Measurements from ENCODE around the gene SRPRB.
A peak's percentile ranks its signal among the peaks of the same experiment; 100 is the strongest.

The SRPRB gene

GRCh38 chr3:133841196-133841595 is 35.6 kb downstream of the SRPRB start:
- Histone ChIP-seq H2BK12ac (ENCODE audit: low read length) (no peak overlapping the region), H4K91ac (ENCODE audit: low read depth, low read length, poor library complexity) (no peak overlapping the region), H3K27me3 (ENCODE audit: control insufficient read depth in 3 of 3, insufficient read depth in 3 of 3, low read depth in 1 of 3, low read length in 3 of 3) (peaks cover 0 to 4% (median 0%) of the 10 kb centered on the region in 3 experiments), H3K9me3 (replicated peaks in 1 of 2; ENCODE audit: control insufficient read depth in 2 of 2, insufficient read depth in 1 of 2, low read depth in 1 of 2, low read length in 2 of 2) (peaks cover 0 to 2% of the 10 kb centered on the region in 2 donors), H2BK15ac (ENCODE audit: low read length) (no peak overlapping the region), H3K27ac (replicated peaks; ENCODE audit: low read length) (no peak overlapping the region), H4K8ac (ENCODE audit: low read depth, low read length) (no peak overlapping the region), H3K18ac (ENCODE audit: low read length) (no peak overlapping the region), H3K9ac (ENCODE audit: low read depth, low read length, poor library complexity) (peak overlapping the region; percentile 12), H2AFZ (ENCODE audit: low read length) (no peak overlapping the region), H3K4me1 (ENCODE audit: control insufficient read depth in 2 of 2, insufficient read depth in 1 of 2, low read depth in 1 of 2, low read length in 2 of 2) (peaks cover 0 to 2% of the 10 kb centered on the region in 2 donors), H2BK120ac (ENCODE audit: low read depth, low read length) (no peak overlapping the region), H3K4ac (ENCODE audit: low read length) (no peak overlapping the region), H2AK5ac (ENCODE audit: low read depth, low read length) (no peak overlapping the region), H3K4me2 (ENCODE audit: insufficient read depth, low read length, poor library complexity, severe bottlenecking) (no peak overlapping the region), H3K4me3 (ENCODE audit: low read length in 2 of 2) (no peak overlapping the region), H3K36me3 (replicated peaks in 1 of 2; ENCODE audit: control insufficient read depth in 2 of 2, insufficient read depth in 2 of 2, low read length in 2 of 2) (peaks cover 0 to 12% of the 10 kb centered on the region in 2 donors), H3K14ac (ENCODE audit: low read length) (peak overlapping the region; percentile 43), H3K23ac (ENCODE audit: low read depth, low read length, poor library complexity) (peak overlapping the region; percentile 1), H2BK5ac (ENCODE audit: low read length) (no peak overlapping the region), H3K79me1 (ENCODE audit: low read depth, low read length) (no peaks in the 10 kb centered on the region)
- no peak for DNase-seq (ENCODE audit: low spot score)
- no CpG with 5 or more reads among the region's 8 CpGs for WGBS, 2 donors (ENCODE audit: extremely low coverage in 2 of 2, insufficient read length in 2 of 2, insufficient replicate concordance in 1 of 2)

GRCh38 chr3:133842158-133842557 is 36.5 kb downstream of the SRPRB start:
- Histone ChIP-seq H2BK12ac (ENCODE audit: low read length) (no peak overlapping the region), H2AFZ (ENCODE audit: low read length) (no peak overlapping the region), H2AK5ac (ENCODE audit: low read depth, low read length) (no peak overlapping the region), H4K8ac (ENCODE audit: low read depth, low read length) (no peak overlapping the region), H3K4me1 (ENCODE audit: control insufficient read depth in 2 of 2, insufficient read depth in 1 of 2, low read depth in 1 of 2, low read length in 2 of 2) (peaks cover 0 to 2% of the 10 kb centered on the region in 2 donors), H3K27ac (replicated peaks; ENCODE audit: low read length) (no peak overlapping the region), H2BK120ac (ENCODE audit: low read depth, low read length) (no peak overlapping the region), H3K79me1 (ENCODE audit: low read depth, low read length) (no peaks in the 10 kb centered on the region), H3K14ac (ENCODE audit: low read length) (peak overlapping the region; percentile 31), H3K36me3 (replicated peaks in 1 of 2; ENCODE audit: control insufficient read depth in 2 of 2, insufficient read depth in 2 of 2, low read length in 2 of 2) (peaks cover 0 to 11% of the 10 kb centered on the region in 2 donors), H3K9me3 (replicated peaks in 1 of 2; ENCODE audit: control insufficient read depth in 2 of 2, insufficient read depth in 1 of 2, low read depth in 1 of 2, low read length in 2 of 2) (peaks cover 0 to 2% of the 10 kb centered on the region in 2 donors), H3K4me3 (ENCODE audit: low read length in 2 of 2) (no peak overlapping the region), H3K18ac (ENCODE audit: low read length) (no peak overlapping the region), H3K4ac (ENCODE audit: low read length) (no peak overlapping the region), H4K91ac (ENCODE audit: low read depth, low read length, poor library complexity) (no peak overlapping the region), H2BK5ac (ENCODE audit: low read length) (no peak overlapping the region), H3K4me2 (ENCODE audit: insufficient read depth, low read length, poor library complexity, severe bottlenecking) (no peak overlapping the region), H3K23ac (ENCODE audit: low read depth, low read length, poor library complexity) (peak overlapping the region; percentile 86), H3K27me3 (ENCODE audit: control insufficient read depth in 3 of 3, insufficient read depth in 3 of 3, low read depth in 1 of 3, low read length in 3 of 3) (peaks cover 0 to 4% (median 0%) of the 10 kb centered on the region in 3 experiments), H2BK15ac (ENCODE audit: low read length) (no peak overlapping the region), H3K9ac (ENCODE audit: low read depth, low read length, poor library complexity) (peak overlapping the region; percentile 51)
- no peak for DNase-seq (ENCODE audit: low spot score)
- WGBS, 2 donors (ENCODE audit: extremely low coverage in 2 of 2, insufficient read length in 2 of 2, insufficient replicate concordance in 1 of 2): no CpG with 5 or more reads among the region's 4 CpGs

DNA sequence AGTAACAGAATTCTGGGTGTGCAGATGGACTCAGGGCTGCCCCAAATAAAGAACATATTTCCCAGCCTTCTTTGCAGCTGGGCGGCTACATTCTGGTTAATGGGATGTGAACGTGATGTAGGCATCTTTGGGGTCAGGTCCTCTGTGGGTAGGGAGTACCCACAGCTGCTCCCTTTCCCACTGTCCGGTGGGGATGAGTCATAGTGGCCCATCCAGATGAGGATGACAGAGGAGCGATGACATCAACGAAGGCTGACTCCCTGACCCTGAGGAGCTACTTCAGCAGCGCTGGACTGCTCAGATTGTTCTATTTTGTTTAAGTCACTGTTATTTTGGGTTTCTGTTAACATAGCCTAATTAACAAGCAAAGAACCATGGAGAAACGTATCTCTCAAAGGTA is 38.0 kb downstream of the SRPRB start:
- H2BK120ac ChIP-seq (ENCODE audit: low read depth, low read length): no peak overlapping the region
- no peak overlapping the region for H4K8ac ChIP-seq (ENCODE audit: low read depth, low read length)
- H2AK5ac ChIP-seq (ENCODE audit: low read depth, low read length): no peak overlapping the region
- no peak overlapping the region for H3K9ac ChIP-seq (ENCODE audit: low read depth, low read length, poor library complexity)
- no peak overlapping the region for H3K4me2 ChIP-seq (ENCODE audit: insufficient read depth, low read length, poor library complexity, severe bottlenecking)
- no peak for DNase-seq (ENCODE audit: low spot score)
- no peak overlapping the region for H2BK15ac ChIP-seq (ENCODE audit: low read length)
- no peak overlapping the region for H3K4me3 ChIP-seq (ENCODE audit: low read length in 2 of 2)
- H4K91ac ChIP-seq (ENCODE audit: low read depth, low read length, poor library complexity): no peak overlapping the region
- H3K23ac ChIP-seq (ENCODE audit: low read depth, low read length, poor library complexity): no peak overlapping the region
- peaks cover 0 to 4% (median 0%) of the 10 kb centered on the region in 3 experiments for H3K27me3 ChIP-seq (ENCODE audit: control insufficient read depth in 3 of 3, insufficient read depth in 3 of 3, low read depth in 1 of 3, low read length in 3 of 3)
- H3K27ac ChIP-seq (replicated peaks; ENCODE audit: low read length): no peak overlapping the region
- H3K9me3 ChIP-seq (replicated peaks in 1 of 2; ENCODE audit: control insufficient read depth in 2 of 2, insufficient read depth in 1 of 2, low read depth in 1 of 2, low read length in 2 of 2): peaks cover 0 to 2% of the 10 kb centered on the region in 2 donors
- no CpG with 5 or more reads among the region's 7 CpGs for WGBS, 2 donors (ENCODE audit: extremely low coverage in 2 of 2, insufficient read length in 2 of 2, insufficient replicate concordance in 1 of 2)
- peaks cover 0 to 8% of the 10 kb centered on the region in 2 donors for H3K36me3 ChIP-seq (replicated peaks in 1 of 2; ENCODE audit: control insufficient read depth in 2 of 2, insufficient read depth in 2 of 2, low read length in 2 of 2)
- H3K4me1 ChIP-seq (ENCODE audit: control insufficient read depth in 2 of 2, insufficient read depth in 1 of 2, low read depth in 1 of 2, low read length in 2 of 2): peaks cover 0 to 2% of the 10 kb centered on the region in 2 donors
- no peak overlapping the region for H2BK12ac ChIP-seq (ENCODE audit: low read length)
- no peak overlapping the region for H3K18ac ChIP-seq (ENCODE audit: low read length)
- no peak overlapping the region for H2AFZ ChIP-seq (ENCODE audit: low read length)
- H3K14ac ChIP-seq (ENCODE audit: low read length): no peak overlapping the region
- H2BK5ac ChIP-seq (ENCODE audit: low read length): no peak overlapping the region
- H3K4ac ChIP-seq (ENCODE audit: low read length): no peak overlapping the region
- no peaks in the 10 kb centered on the region for H3K79me1 ChIP-seq (ENCODE audit: low read depth, low read length)

- Histone ChIP-seq H3K27ac (replicated peaks; ENCODE audit: low read length) (no peak overlapping the region), H2BK12ac (ENCODE audit: low read length) (no peak overlapping the region), H2AFZ (ENCODE audit: low read length) (no peak overlapping the region), H4K91ac (ENCODE audit: low read depth, low read length, poor library complexity) (no peak overlapping the region), H2BK120ac (ENCODE audit: low read depth, low read length) (no peak overlapping the region), H3K14ac (ENCODE audit: low read length) (no peak overlapping the region), H3K18ac (ENCODE audit: low read length) (no peak overlapping the region), H2BK15ac (ENCODE audit: low read length) (no peak overlapping the region), H3K36me3 (replicated peaks in 1 of 2; ENCODE audit: control insufficient read depth in 2 of 2, insufficient read depth in 2 of 2, low read length in 2 of 2) (no peaks in the 10 kb centered on the region), H4K8ac (ENCODE audit: low read depth, low read length) (no peak overlapping the region), H3K9me3 (replicated peaks in 1 of 2; ENCODE audit: control insufficient read depth in 2 of 2, insufficient read depth in 1 of 2, low read depth in 1 of 2, low read length in 2 of 2) (peaks cover 0 to 2% of the 10 kb centered on the region in 2 donors), H3K4ac (ENCODE audit: low read length) (no peak overlapping the region), H2BK5ac (ENCODE audit: low read length) (no peak overlapping the region), H3K4me3 (ENCODE audit: low read length in 2 of 2) (no peak overlapping the region), H2AK5ac (ENCODE audit: low read depth, low read length) (no peak overlapping the region), H3K4me1 (ENCODE audit: control insufficient read depth in 2 of 2, insufficient read depth in 1 of 2, low read depth in 1 of 2, low read length in 2 of 2) (peaks cover 0 to 2% of the 10 kb centered on the region in 2 donors), H3K79me1 (ENCODE audit: low read depth, low read length) (no peaks in the 10 kb centered on the region), H3K27me3 (ENCODE audit: control insufficient read depth in 3 of 3, insufficient read depth in 3 of 3, low read depth in 1 of 3, low read length in 3 of 3) (peaks cover 0 to 4% (median 0%) of the 10 kb centered on the region in 3 experiments), H3K9ac (ENCODE audit: low read depth, low read length, poor library complexity) (no peak overlapping the region), H3K23ac (ENCODE audit: low read depth, low read length, poor library complexity) (no peak overlapping the region), H3K4me2 (ENCODE audit: insufficient read depth, low read length, poor library complexity, severe bottlenecking) (no peak overlapping the region)
- no CpG with 5 or more reads among the region's 4 CpGs for WGBS, 2 donors (ENCODE audit: extremely low coverage in 2 of 2, insufficient read length in 2 of 2, insufficient replicate concordance in 1 of 2)
- no peak for DNase-seq (ENCODE audit: low spot score)
Observed at GRCh38 chr3:133845127-133845526, 39.5 kb downstream of the SRPRB start.
